Measurements from ENCODE around the gene AHCTF1. TPM values are rescaled to one million over a fixed set of nuclear protein-coding genes. Genes with fewer than 3 reads are reported as not detected.
A peak's percentile ranks its signal among the peaks of the same experiment; 100 is the strongest.
"Not testable (repeated sequence)": the region's sequence is repeated elsewhere in the genome, so short reads cannot be mapped to it uniquely, and the experiment has no call there.

AHCTF1 gene
- total RNA-seq, 1 donor = 38.7 TPM

- H3K4me3 ChIP-seq (ENCODE audit: low read depth, low read length) = no peak overlapping the region
- peak; percentile 64 for DNase-seq (ENCODE audit: low read depth)
- TF ChIP-seq, protein P1, sequence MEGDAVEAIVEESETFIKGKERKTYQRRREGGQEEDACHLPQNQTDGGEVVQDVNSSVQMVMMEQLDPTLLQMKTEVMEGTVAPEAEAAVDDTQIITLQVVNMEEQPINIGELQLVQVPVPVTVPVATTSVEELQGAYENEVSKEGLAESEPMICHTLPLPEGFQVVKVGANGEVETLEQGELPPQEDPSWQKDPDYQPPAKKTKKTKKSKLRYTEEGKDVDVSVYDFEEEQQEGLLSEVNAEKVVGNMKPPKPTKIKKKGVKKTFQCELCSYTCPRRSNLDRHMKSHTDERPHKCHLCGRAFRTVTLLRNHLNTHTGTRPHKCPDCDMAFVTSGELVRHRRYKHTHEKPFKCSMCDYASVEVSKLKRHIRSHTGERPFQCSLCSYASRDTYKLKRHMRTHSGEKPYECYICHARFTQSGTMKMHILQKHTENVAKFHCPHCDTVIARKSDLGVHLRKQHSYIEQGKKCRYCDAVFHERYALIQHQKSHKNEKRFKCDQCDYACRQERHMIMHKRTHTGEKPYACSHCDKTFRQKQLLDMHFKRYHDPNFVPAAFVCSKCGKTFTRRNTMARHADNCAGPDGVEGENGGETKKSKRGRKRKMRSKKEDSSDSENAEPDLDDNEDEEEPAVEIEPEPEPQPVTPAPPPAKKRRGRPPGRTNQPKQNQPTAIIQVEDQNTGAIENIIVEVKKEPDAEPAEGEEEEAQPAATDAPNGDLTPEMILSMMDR (IDR thresholded peaks at IDR 0.05; ENCODE audit: insufficient read depth, low read length) = no peak
These were observed 56.4 kb downstream of the AHCTF1 start for GRCh38 chr1:246875041-246876026.

- TF ChIP-seq, protein P1 (IDR thresholded peaks at IDR 0.05; ENCODE audit: insufficient read depth, low read length) = no peak
- no peak for DNase-seq (ENCODE audit: low read depth)
- H3K4me3 ChIP-seq (ENCODE audit: low read depth, low read length) = no peak overlapping the region
These were observed 65.8 kb downstream of the AHCTF1 start for GRCh38 chr1:246865921-246866320.

DNA sequence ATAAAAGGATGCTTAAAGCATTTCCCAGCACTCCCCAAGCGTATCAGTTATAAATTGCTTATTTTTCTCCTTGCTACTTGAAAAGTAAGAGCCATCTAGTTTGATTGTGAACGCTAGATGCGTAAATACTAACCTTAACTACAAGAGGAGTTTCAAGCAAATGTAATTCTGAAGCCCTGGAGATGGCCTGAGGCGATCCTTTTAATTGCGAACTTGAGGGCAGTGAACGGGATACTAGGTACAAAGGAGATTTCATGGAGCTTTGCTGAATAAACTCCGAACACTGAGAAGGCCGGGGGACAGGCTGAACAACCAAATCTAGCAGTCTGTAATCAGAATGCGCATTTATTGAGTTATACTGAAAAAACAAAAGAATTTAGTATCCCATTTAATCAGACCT lies 68.0 kb downstream of the AHCTF1 start:
- not testable (repeated sequence) for DNase-seq (ENCODE audit: low read depth); H3K4me3 ChIP-seq (ENCODE audit: low read depth, low read length)

GRCh38 chr1:246860401-246860800 lies 71.3 kb downstream of the AHCTF1 start:
- TF ChIP-seq, protein P1 (IDR thresholded peaks at IDR 0.05; ENCODE audit: insufficient read depth, low read length) = no peak
- no peak for DNase-seq (ENCODE audit: low read depth)
- no peak overlapping the region for H3K4me3 ChIP-seq (ENCODE audit: low read depth, low read length)

DNA sequence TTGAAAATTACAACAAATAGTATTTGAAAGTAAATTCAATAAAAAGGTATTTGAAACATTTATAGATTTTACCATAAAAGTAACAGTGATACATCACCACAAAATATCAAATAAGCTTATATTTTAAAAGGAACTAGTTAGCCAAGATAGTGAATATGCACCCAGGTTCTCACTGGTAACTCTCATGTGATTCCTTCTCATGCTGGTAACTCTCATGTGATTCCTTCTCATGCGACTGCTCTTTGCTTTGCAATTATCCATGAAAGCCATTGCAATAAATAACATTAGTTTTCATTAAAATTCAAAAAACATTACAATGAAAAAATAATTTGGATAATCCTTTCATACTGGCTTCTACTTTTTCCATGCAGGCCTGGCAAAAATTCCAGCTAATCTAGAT lies 75.4 kb downstream of the AHCTF1 start:
- TF ChIP-seq, protein P1 (IDR thresholded peaks at IDR 0.05; ENCODE audit: insufficient read depth, low read length) = no peak
- DNase-seq (ENCODE audit: low read depth) = no peak
- H3K4me3 ChIP-seq (ENCODE audit: low read depth, low read length) = no peak overlapping the region

GRCh38 chr1:246850640-246851039 lies 81.1 kb downstream of the AHCTF1 start:
- DNase-seq (ENCODE audit: low read depth); H3K4me3 ChIP-seq (ENCODE audit: low read depth, low read length): not testable (repeated sequence)

DNA sequence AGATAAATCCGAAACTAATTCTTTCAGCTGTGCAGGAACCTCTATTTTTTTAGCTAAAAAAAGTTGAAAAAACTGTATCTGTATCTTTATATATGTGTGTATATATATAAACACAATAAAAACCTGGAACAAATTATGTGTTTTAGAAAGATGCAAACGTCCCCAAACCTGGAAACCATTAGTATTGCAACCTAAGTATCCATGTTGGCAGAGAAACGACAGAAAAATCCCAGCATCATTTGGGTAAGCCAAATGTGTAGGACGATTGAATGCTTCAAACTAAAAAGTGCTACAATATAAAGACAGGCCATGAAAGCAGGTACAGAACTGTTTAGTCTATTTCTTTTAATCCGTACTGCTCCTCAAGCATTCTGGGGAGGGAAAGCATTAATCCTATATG lies 87.9 kb downstream of the AHCTF1 start:
- no peak overlapping the region for H3K4me3 ChIP-seq (ENCODE audit: low read depth, low read length)
- TF ChIP-seq, protein P1 (IDR thresholded peaks at IDR 0.05; ENCODE audit: insufficient read depth, low read length) = no peak
- no peak for DNase-seq (ENCODE audit: low read depth)

DNA sequence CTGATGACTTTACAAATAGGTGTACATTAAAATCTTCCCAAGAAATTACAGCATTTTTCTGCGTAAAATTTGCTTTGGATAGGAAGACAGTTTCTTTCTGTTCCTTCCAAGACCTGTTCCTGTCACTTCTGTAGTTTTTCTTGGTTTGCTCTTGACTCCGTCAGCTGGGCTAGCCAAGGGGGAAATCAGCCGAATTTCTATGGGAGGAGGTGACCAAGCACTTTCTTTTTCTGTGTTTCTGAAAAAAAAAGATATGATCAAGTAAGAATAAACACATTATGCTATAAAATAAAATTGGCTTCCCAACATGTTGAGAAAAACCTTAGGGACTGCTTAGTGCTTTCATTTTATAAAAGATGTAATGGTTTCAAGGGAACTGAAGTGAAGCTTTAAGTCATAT lies 91.0 kb downstream of the AHCTF1 start:
- not testable (repeated sequence) for H3K4me3 ChIP-seq (ENCODE audit: low read depth, low read length); DNase-seq (ENCODE audit: low read depth)

Measured in fibroblast of the aortic adventitia (primary cell).